Body of pancreas (tissue), 4 donors: ENCODE data around the gene KIZ.

ENCODE experiments used
- POLR2A ChIP-seq, 3 donors: fragments of 450-650 bp; IDR thresholded peaks; one replicate each; pipeline ENCODE4 v1.6.1; 2016; ENCODE audit warnings: antibody characterized with exemption in 3 of 3, mild to moderate bottlenecking in 2 of 3
- TF ChIP-seq, protein P1 (sequence below), 7 experiments: fragments of 450-650 bp in 4 of 7; fragments of 200-600 bp in 3 of 7; sonication (generic) in 3 of 7; IDR thresholded peaks; one replicate each; pipeline ENCODE4 v1.5.1; 2016 to 2019; ENCODE audit warnings: antibody characterized with exemption in 7 of 7

DNA sequence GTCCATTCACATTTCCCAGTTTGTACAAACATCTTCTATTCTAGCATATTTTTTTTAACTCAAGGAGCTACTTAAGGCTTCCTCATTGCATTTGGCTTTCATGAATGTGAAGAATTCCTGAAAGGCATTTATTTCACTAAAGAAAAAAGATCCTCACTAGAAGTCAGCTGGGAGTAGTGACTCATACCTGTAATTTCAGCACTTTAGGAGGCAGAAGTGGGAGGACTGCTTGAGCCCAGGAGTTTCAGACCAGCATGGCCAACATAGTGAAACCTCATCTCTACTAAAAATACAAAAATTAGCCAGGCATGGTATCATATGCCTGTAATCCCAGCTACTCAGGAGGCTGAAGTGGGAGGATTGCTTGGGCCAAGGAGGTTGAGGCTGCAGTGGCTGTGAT, 146.4 kb downstream of the KIZ start:
- no peak for TF ChIP-seq POLR2A (IDR thresholded peaks at IDR 0.05)
- TF ChIP-seq, protein P1, sequence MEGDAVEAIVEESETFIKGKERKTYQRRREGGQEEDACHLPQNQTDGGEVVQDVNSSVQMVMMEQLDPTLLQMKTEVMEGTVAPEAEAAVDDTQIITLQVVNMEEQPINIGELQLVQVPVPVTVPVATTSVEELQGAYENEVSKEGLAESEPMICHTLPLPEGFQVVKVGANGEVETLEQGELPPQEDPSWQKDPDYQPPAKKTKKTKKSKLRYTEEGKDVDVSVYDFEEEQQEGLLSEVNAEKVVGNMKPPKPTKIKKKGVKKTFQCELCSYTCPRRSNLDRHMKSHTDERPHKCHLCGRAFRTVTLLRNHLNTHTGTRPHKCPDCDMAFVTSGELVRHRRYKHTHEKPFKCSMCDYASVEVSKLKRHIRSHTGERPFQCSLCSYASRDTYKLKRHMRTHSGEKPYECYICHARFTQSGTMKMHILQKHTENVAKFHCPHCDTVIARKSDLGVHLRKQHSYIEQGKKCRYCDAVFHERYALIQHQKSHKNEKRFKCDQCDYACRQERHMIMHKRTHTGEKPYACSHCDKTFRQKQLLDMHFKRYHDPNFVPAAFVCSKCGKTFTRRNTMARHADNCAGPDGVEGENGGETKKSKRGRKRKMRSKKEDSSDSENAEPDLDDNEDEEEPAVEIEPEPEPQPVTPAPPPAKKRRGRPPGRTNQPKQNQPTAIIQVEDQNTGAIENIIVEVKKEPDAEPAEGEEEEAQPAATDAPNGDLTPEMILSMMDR (IDR thresholded peaks at IDR 0.05) = no peak
